Adipocyte (in vitro differentiated cells): ENCODE results near the gene NUP88.
"Not testable (repeated sequence)": the region's sequence is repeated elsewhere in the genome, so short reads cannot be mapped to it uniquely, and the experiment has no call there.

Experiments used
- DNase-seq: peaks from one replicate; pipeline ENCODE4 v3.0.0-alpha.2; 2015; ENCODE audit warnings: low read depth
- H3K27me3 ChIP-seq: replicated peaks from 2 replicates; pipeline ENCODE4 v1.7.0; 2013; ENCODE audit warnings: mild to moderate bottlenecking, low read length, moderate library complexity; ENCODE audit not compliant: control insufficient read depth, insufficient read depth
- H3K36me3 ChIP-seq: 2 replicates; pipeline ENCODE4 v1.7.0; 2013; ENCODE audit warnings: low read length, mild to moderate bottlenecking, moderate library complexity; ENCODE audit not compliant: control insufficient read depth, insufficient read depth, severe bottlenecking
- H3K4me1 ChIP-seq: 2 replicates; pipeline ENCODE4 v1.7.0; 2013; ENCODE audit warnings: mild to moderate bottlenecking, low read length, moderate library complexity; ENCODE audit not compliant: control insufficient read depth, insufficient read depth
- H3K4me3 ChIP-seq: 2 replicates; pipeline ENCODE4 v1.7.0; 2013; ENCODE audit warnings: mild to moderate bottlenecking, low read length, moderate library complexity
- H3K9ac ChIP-seq: 2 replicates; pipeline ENCODE4 v1.7.0; 2013; ENCODE audit warnings: mild to moderate bottlenecking, low read length, moderate library complexity
- H3K9me3 ChIP-seq: 2 replicates; pipeline ENCODE4 v1.7.0; 2013; ENCODE audit warnings: mild to moderate bottlenecking, low read length, moderate library complexity; ENCODE audit not compliant: control insufficient read depth

Gene NUP88

DNA sequence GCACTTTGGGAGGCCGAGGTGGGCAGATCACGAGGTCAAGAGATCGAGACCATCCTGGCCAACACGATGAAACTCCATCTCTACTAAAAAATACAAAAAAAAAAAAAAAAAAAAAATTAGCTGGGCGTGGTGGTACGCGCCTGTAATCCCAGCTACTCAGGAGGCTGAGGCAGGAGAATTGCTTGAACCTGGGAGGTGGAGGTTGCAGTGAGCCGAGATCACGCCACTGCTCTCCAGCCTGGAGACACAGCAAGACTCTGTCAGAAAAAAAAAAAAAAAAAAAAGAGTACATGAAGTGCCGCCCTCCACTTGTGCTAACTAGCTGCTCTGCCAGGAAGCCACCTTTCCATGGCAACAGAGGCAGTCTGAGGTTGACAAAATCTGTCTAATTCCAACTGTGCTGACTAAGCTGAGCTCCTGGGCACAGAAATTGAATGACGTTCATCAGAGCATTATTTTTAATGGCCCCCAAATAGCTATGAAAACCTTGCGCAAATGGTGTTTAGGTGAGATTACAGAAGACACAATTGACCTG is 16.4 kb upstream of the NUP88 start:
- DNase-seq, H3K4me3 ChIP-seq, H3K27me3 ChIP-seq, H3K9ac ChIP-seq, H3K9me3 ChIP-seq: not testable (repeated sequence)
- peaks cover 31% of the 10 kb centered on the region for H3K4me1 ChIP-seq
- H3K36me3 ChIP-seq = peaks cover 63% of the 10 kb centered on the region

DNA sequence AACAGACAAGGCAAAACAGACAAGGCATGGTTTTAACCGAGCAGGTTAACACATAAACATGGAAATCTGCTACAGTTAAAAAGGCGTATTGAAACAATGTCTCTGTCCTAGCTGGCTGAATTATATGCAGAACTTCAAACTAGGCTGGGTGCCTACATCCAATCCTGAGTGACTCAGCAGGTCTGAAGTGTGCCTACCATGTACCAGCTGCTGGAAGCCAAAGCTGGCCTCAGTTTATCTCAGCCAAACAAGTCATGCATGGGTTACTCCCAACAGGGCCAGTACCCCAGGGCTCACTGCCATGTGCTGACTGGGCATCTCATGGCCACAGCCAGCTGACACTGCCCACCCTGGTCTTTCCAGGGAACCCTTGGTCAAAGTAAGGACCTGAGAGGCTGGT is 15.5 kb upstream of the NUP88 start:
- peaks cover 71% of the 10 kb centered on the region for H3K36me3 ChIP-seq

DNA sequence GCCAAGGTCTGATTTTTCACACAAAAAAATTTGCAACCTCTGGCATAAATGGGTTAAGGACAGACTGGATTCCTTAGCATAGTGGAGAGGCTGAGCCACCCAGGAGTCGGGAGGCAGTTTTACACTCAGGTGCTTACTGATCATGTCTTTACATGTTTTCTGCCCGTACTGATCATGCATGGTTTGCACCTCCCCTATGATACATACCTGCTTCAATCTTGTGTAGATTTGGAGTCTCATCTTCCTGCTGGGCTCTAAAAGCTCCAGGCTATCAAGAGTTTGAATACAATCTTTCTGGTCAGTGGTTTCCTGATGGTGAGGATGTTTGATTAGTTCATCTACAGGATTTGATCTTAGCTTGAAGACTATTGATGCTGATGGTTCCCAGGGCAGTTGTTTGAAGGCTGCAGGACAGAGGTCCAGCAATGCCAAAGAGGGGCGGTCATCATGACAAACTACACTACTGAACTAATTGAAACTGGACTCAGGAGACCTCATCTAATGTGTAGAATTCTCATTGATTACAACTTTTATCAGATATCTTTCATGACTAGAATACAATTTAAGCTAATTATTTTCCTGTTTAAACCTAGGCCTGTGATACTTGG is 12.6 kb upstream of the NUP88 start:
- Histone ChIP-seq H3K4me1 (peaks cover 16% of the 10 kb centered on the region), H3K9me3 (no peaks in the 10 kb centered on the region), H3K9ac (no peak overlapping the region), H3K36me3 (peaks cover 93% of the 10 kb centered on the region), H3K27me3 (no peaks in the 10 kb centered on the region), H3K4me3 (no peak overlapping the region)
- DNase-seq = no peak

More for the DNA sequence above, 15.5 kb upstream of the NUP88 start:
- Histone ChIP-seq H3K4me1 (peaks cover 31% of the 10 kb centered on the region), H3K4me3 (no peak overlapping the region), H3K9me3 (no peaks in the 10 kb centered on the region), H3K9ac (no peak overlapping the region), H3K27me3 (no peaks in the 10 kb centered on the region)
- no peak for DNase-seq

DNA sequence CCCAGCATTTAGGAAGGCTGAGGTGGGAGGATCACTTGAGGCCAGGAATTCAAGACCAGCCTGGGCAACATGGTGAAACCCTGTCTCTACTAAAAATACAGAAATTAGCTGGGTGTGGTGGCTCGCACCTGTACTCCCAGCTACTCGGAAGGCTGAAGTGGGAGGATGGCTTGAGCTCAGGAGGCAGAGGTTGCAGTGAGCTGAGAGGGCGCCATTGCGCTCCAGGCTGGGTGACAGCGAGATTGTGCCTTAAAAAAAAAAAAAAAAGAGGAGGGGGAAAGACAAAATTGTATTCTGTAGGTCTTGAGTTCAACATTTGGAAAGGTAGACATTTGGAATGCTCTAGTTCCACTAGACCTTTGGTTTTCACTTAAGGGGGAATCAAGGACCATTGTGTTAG is 11.8 kb upstream of the NUP88 start:
- H3K9ac ChIP-seq, H3K27me3 ChIP-seq, H3K4me3 ChIP-seq, H3K9me3 ChIP-seq, DNase-seq: not testable (repeated sequence)
- peaks cover 10% of the 10 kb centered on the region for H3K4me1 ChIP-seq
- peaks cover 93% of the 10 kb centered on the region for H3K36me3 ChIP-seq

DNA sequence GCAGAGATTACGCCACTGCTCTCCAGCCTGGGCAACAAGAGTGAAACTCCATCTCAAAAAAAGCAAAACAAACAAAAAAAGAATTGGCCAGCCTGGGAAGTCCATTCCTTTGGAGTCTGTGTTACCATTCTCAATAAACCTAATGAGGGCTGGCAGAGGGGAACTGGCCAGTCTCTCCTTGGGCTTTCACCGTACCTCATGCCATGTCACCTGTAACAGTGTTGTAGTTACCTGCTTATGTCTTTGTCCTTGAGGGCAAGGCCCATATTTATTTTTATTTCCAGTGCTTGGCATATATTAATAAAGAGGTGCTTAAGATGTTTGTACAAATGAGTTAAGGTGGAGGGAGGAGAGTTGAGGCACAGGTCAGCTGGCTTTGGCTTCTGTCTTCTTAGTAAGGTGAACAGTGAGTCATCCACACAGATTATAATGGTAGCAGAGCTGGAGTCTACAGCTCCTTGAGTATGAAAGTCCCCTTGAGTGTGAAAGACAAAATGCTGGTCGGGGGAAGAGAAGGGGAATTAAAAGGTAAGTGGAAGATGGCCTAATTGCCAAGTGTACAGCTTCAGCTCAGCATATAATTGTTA is 11.0 kb upstream of the NUP88 start:
- H3K4me3 ChIP-seq = no peak overlapping the region
- peaks cover 97% of the 10 kb centered on the region for H3K36me3 ChIP-seq
- no peak for DNase-seq
- no peaks in the 10 kb centered on the region for H3K9me3 ChIP-seq
- no peak overlapping the region for H3K9ac ChIP-seq
- peaks cover 6% of the 10 kb centered on the region for H3K4me1 ChIP-seq
- no peaks in the 10 kb centered on the region for H3K27me3 ChIP-seq

DNA sequence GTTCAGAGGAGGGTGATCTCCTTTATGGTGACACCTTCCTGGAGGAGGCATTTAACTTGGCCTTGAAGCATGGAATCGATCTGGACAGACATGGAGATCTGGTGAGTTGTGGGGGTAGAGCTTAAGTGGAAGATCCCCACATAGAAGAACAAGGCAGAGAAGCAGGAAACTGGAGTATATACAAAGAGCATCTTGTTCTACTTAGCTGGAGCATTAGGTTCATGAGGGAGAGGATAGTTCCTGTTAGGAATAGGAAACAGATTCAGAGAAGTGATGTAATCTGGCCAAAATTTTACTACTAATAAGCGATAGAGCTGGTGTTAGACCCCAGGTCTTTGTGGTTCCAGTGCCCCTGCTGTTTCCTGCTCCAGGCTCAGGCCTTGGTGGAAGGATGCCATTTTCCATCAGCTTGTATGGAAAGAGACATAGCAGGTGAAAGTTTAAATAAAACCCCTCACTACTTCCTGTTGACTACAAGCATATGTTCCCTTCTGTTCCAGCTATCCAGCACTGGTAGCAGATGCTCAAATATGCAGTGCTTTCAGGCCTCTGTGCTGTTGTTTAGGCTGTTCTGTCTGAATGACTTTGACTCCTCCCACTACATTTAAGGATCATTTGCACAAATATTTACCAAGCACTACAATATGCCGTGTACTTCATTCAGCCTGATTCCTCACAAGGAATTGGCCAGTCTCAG is 9.9 kb upstream of the NUP88 start:
- peaks cover 97% of the 10 kb centered on the region for H3K36me3 ChIP-seq
- no peaks in the 10 kb centered on the region for H3K27me3 ChIP-seq
- H3K4me3 ChIP-seq = no peak overlapping the region
- H3K9me3 ChIP-seq = no peaks in the 10 kb centered on the region
- DNase-seq = peak; percentile 7
- H3K4me1 ChIP-seq = peaks cover 2% of the 10 kb centered on the region
- H3K9ac ChIP-seq = no peak overlapping the region

DNA sequence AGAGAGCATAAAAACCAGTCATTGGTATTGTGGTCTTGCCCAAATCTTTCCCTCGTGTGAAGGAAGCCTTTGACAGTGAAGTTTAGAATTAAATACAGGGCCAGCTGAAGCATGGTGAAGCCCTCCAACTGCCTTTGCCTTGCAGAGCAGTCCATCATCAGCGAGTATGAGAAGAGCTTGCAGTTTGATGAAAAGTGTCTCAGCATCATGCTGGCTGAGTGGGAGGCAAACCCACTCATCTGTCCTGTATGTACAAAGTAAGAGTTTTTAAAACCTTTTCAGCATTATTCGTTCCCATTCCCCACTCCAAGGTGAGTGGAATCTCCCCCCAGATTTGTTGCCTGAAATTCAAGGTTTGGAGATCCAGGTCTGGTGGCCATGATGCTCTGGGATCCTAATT is 6.4 kb upstream of the NUP88 start:
- H3K4me3 ChIP-seq = no peak overlapping the region
- H3K9ac ChIP-seq = no peak overlapping the region
- H3K27me3 ChIP-seq = no peaks in the 10 kb centered on the region
- no peak for DNase-seq
- peaks cover 92% of the 10 kb centered on the region for H3K36me3 ChIP-seq
- H3K9me3 ChIP-seq = no peaks in the 10 kb centered on the region
- peaks cover 24% of the 10 kb centered on the region for H3K4me1 ChIP-seq

DNA sequence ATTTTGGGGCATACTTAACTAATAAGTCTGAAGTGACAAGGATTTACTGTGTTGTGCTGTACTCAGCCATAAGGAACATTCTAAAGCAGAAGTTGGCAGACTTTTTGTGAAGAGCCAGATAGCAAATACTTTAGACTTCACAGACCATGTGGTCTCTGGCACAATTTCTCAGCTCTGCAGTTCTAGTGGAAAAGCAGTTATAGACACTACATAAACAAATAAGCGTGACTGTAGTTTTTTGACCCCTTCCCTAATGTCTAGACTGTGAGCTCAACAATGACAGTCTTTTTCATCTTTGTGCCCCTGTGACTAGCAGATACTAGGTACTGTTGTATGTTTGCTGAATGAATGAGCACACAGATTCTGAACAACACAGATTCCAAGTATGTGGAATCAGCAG is 5.4 kb upstream of the NUP88 start:
- Histone ChIP-seq H3K9me3 (no peaks in the 10 kb centered on the region), H3K4me3 (no peak overlapping the region), H3K27me3 (no peaks in the 10 kb centered on the region), H3K9ac (no peak overlapping the region), H3K4me1 (peaks cover 28% of the 10 kb centered on the region), H3K36me3 (peaks cover 83% of the 10 kb centered on the region)
- no peak for DNase-seq

DNA sequence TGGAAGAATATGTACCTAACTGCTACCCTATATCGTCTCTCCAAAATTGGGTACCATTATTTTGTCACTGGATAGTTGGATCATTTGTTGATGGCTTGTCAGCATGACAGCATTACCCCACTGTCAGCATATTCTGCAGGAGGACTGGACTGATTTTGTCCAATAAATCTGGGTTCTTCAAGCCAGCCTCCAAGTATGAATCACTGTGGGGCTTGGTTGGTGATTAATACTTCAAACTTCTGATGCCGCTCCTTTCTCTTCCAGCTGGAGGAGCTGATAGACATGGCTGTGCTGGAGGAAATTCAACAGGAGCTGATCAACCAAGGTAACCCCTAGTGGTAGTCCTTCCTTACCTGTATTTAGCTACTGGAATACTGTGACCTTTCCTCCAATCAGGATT is 3.0 kb upstream of the NUP88 start:
- no peaks in the 10 kb centered on the region for H3K9me3 ChIP-seq
- DNase-seq = peak; percentile 61
- peak overlapping the region; percentile 4 for H3K4me3 ChIP-seq
- no peaks in the 10 kb centered on the region for H3K27me3 ChIP-seq
- H3K4me1 ChIP-seq = peaks cover 34% of the 10 kb centered on the region
- peak overlapping the region; percentile 27 for H3K9ac ChIP-seq
- peaks cover 59% of the 10 kb centered on the region for H3K36me3 ChIP-seq

DNA sequence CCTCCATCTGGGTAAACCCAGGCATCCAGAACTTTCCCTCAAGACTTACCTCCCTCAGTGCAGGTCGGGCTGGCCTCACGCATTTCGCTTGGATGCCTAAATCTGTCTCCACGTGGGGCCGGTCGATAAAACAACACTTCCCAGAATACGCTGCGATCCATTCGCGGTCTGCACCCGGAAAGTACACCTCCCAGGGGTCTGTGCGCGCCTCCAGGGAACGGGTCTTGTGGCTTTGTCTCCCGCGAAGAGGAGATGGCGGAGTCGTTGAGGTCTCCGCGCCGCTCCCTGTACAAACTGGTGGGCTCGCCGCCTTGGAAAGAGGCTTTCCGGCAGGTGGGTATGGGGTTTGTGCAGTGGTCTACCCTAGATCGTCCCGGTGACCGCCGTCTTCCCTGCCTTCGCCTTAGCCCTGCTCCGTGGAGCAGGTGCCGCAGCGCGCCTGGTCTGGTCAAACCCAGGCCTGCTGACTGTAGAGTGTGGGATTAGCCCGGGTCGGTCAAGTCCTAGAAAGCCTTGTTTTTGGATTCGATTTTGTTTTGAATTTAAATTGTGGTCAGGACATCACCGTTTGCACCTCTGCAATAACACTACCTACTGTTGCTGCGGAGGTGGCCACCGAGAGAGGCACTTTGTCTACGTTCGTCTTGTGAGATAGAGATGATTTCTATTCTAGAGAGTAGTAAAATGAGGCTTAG is 644 bp upstream of the NUP88 start, which contains the start of gene RPAIN:
Gene RPAIN, plus strand, starts transcription at position 224 of the 695 bp plus-strand sequence. Its CDS starts 29 bp downstream, at position 253.
- Histone ChIP-seq H3K9me3 (no peaks in the 10 kb centered on the region), H3K4me3 (peak within 1 kb of the TSS; percentile 95), H3K27me3 (no peaks in the 10 kb centered on the region), H3K9ac (peak within 1 kb of the TSS; percentile 92), H3K36me3 (peaks cover 49% of the 10 kb centered on the region), H3K4me1 (peaks cover 34% of the 10 kb centered on the region)
- DNase-seq = peak; percentile 88

DNA sequence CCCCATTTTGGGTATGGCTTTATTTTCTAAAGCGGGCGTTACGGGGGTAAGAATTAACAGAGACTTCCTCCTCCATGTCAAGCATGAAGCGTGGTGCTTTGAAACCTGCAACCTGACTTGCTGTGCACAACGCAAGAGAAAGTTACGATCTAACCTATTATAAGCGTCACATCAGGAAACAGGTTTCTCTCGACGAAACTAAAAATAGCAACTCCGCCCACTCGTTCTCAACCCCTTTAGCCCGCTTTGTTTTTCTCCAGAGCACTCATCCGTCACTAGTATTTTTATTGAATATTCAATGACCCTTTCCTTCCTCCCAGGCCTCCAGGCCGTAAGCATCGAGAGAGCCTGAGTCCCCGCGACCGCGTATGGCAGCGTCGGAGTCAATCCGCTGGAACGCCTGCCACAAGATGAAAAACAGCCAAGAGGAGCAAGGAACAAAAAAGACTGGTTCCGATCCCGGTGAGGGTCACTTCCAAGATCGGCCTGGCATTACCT is 555 bp downstream of the NUP88 start:
- H3K9me3 ChIP-seq = no peaks in the 10 kb centered on the region
- H3K9ac ChIP-seq = peak overlapping the region; percentile 92
- peak; percentile 70 for DNase-seq
- no peaks in the 10 kb centered on the region for H3K27me3 ChIP-seq
- peaks cover 40% of the 10 kb centered on the region for H3K36me3 ChIP-seq
- peak overlapping the region; percentile 95 for H3K4me3 ChIP-seq
- H3K4me1 ChIP-seq = peaks cover 37% of the 10 kb centered on the region
